ENCODE measurements around the gene CIAO3.

CIAO3 gene

DNA sequence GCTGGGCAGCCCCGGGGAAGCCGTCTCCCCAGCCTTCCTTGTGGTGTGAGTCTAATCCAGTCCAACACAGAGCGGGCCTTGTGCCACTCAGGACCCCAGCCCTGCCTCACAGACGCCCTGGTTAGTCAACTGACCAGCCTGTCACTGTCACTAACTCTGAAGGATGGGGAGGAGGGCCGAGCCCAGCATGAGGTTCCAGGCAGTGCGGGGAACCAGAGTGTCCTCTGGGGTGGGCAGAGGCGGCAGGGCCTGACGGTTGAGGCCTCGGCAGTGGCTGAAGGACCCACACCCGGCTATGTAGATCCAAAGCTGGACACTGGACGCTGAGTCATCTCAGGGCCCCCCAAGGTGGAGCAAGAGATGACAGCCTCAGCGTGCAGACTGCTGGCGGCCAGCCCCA, 38.8 kb upstream of the CIAO3 start:
- DNase-seq (ENCODE audit: low spot score): no peak
- H4K8ac ChIP-seq (ENCODE audit: low read depth, low read length): no peak overlapping the region
- no peak overlapping the region for H3K27ac ChIP-seq (replicated peaks; ENCODE audit: low read length)
- no peak overlapping the region for H3K14ac ChIP-seq (ENCODE audit: low read length)
- H2BK12ac ChIP-seq (ENCODE audit: low read length): no peak overlapping the region
- no peak overlapping the region for H2BK120ac ChIP-seq (ENCODE audit: low read depth, low read length)
- peak overlapping the region; percentile 89 for H2AK5ac ChIP-seq (ENCODE audit: low read depth, low read length)
- peak overlapping the region; percentile 84 for H2BK15ac ChIP-seq (ENCODE audit: low read length)
- peaks cover 0 to 1% of the 10 kb centered on the region in 2 donors for H3K9me3 ChIP-seq (replicated peaks in 1 of 2; ENCODE audit: control insufficient read depth in 2 of 2, insufficient read depth in 1 of 2, low read depth in 1 of 2, low read length in 2 of 2)
- H3K4me3 ChIP-seq (ENCODE audit: low read length in 2 of 2): no peak overlapping the region
- no peaks in the 10 kb centered on the region for H3K36me3 ChIP-seq (replicated peaks in 1 of 2; ENCODE audit: control insufficient read depth in 2 of 2, insufficient read depth in 2 of 2, low read length in 2 of 2)
- no peak overlapping the region for H4K91ac ChIP-seq (ENCODE audit: low read depth, low read length, poor library complexity)
- H3K4me1 ChIP-seq (ENCODE audit: control insufficient read depth in 2 of 2, insufficient read depth in 1 of 2, low read depth in 1 of 2, low read length in 2 of 2): peaks cover 0 to 3% of the 10 kb centered on the region in 2 donors
- H3K23ac ChIP-seq (ENCODE audit: low read depth, low read length, poor library complexity): no peak overlapping the region
- H3K18ac ChIP-seq (ENCODE audit: low read length): no peak overlapping the region
- peaks cover 2% of the 10 kb centered on the region for H3K79me1 ChIP-seq (ENCODE audit: low read depth, low read length)
- WGBS, 2 donors (ENCODE audit: extremely low coverage in 2 of 2, insufficient read length in 2 of 2, insufficient replicate concordance in 1 of 2): no CpG with 5 or more reads among the region's 13 CpGs
- H3K27me3 ChIP-seq (ENCODE audit: control insufficient read depth in 3 of 3, insufficient read depth in 3 of 3, low read depth in 1 of 3, low read length in 3 of 3): peaks cover 0 to 57% (median 3%) of the 10 kb centered on the region in 3 experiments
- no peak overlapping the region for H3K4ac ChIP-seq (ENCODE audit: low read length)
- peak overlapping the region; percentile 0 for H3K9ac ChIP-seq (ENCODE audit: low read depth, low read length, poor library complexity)
- no peak overlapping the region for H3K4me2 ChIP-seq (ENCODE audit: insufficient read depth, low read length, poor library complexity, severe bottlenecking)
- H2AFZ ChIP-seq (ENCODE audit: low read length): no peak overlapping the region
- no peak overlapping the region for H2BK5ac ChIP-seq (ENCODE audit: low read length)

GRCh38 chr16:778909-779527, 38.2 kb upstream of the CIAO3 start:
- H3K9ac ChIP-seq (ENCODE audit: low read depth, low read length, poor library complexity): peak overlapping the region; percentile 24
- no peak overlapping the region for H3K4me2 ChIP-seq (ENCODE audit: insufficient read depth, low read length, poor library complexity, severe bottlenecking)
- H3K79me1 ChIP-seq (ENCODE audit: low read depth, low read length): peaks cover 2% of the 10 kb centered on the region
- H3K4me3 ChIP-seq (ENCODE audit: low read length in 2 of 2): no peak overlapping the region
- no peak overlapping the region for H3K4ac ChIP-seq (ENCODE audit: low read length)
- WGBS, 2 donors (ENCODE audit: extremely low coverage in 2 of 2, insufficient read length in 2 of 2, insufficient replicate concordance in 1 of 2): 100% methylated on average over 1 to 2 of the region's 6 CpGs
- H3K9me3 ChIP-seq (replicated peaks in 1 of 2; ENCODE audit: control insufficient read depth in 2 of 2, insufficient read depth in 1 of 2, low read depth in 1 of 2, low read length in 2 of 2): peaks cover 0 to 1% of the 10 kb centered on the region in 2 donors
- peak overlapping the region; percentile 88 for H2AK5ac ChIP-seq (ENCODE audit: low read depth, low read length)
- peak overlapping the region; percentile 9 for H4K91ac ChIP-seq (ENCODE audit: low read depth, low read length, poor library complexity)
- H3K23ac ChIP-seq (ENCODE audit: low read depth, low read length, poor library complexity): no peak overlapping the region
- H2BK120ac ChIP-seq (ENCODE audit: low read depth, low read length): no peak overlapping the region
- no peak overlapping the region for H2AFZ ChIP-seq (ENCODE audit: low read length)
- peak overlapping the region; percentile 98 for H2BK15ac ChIP-seq (ENCODE audit: low read length)
- peaks cover 0 to 57% (median 3%) of the 10 kb centered on the region in 3 experiments for H3K27me3 ChIP-seq (ENCODE audit: control insufficient read depth in 3 of 3, insufficient read depth in 3 of 3, low read depth in 1 of 3, low read length in 3 of 3)
- peak overlapping the region; percentile 9 for H3K14ac ChIP-seq (ENCODE audit: low read length)
- no peaks in the 10 kb centered on the region for H3K36me3 ChIP-seq (replicated peaks in 1 of 2; ENCODE audit: control insufficient read depth in 2 of 2, insufficient read depth in 2 of 2, low read length in 2 of 2)
- peaks cover 0 to 3% of the 10 kb centered on the region in 2 donors for H3K4me1 ChIP-seq (ENCODE audit: control insufficient read depth in 2 of 2, insufficient read depth in 1 of 2, low read depth in 1 of 2, low read length in 2 of 2)
- DNase-seq (ENCODE audit: low spot score): no peak
- no peak overlapping the region for H3K27ac ChIP-seq (replicated peaks; ENCODE audit: low read length)
- H2BK12ac ChIP-seq (ENCODE audit: low read length): no peak overlapping the region
- no peak overlapping the region for H4K8ac ChIP-seq (ENCODE audit: low read depth, low read length)
- H2BK5ac ChIP-seq (ENCODE audit: low read length): no peak overlapping the region
- H3K18ac ChIP-seq (ENCODE audit: low read length): peak overlapping the region; percentile 15

- no peak overlapping the region for H4K8ac ChIP-seq (ENCODE audit: low read depth, low read length)
- no peak overlapping the region for H2BK5ac ChIP-seq (ENCODE audit: low read length)
- peaks cover 0 to 3% of the 10 kb centered on the region in 2 donors for H3K4me1 ChIP-seq (ENCODE audit: control insufficient read depth in 2 of 2, insufficient read depth in 1 of 2, low read depth in 1 of 2, low read length in 2 of 2)
- peak overlapping the region; percentile 73 for H3K23ac ChIP-seq (ENCODE audit: low read depth, low read length, poor library complexity)
- peak overlapping the region; percentile 90 for H2BK12ac ChIP-seq (ENCODE audit: low read length)
- no peak overlapping the region for H2BK120ac ChIP-seq (ENCODE audit: low read depth, low read length)
- peak overlapping the region; percentile 98 for H2BK15ac ChIP-seq (ENCODE audit: low read length)
- no peak overlapping the region for H2AFZ ChIP-seq (ENCODE audit: low read length)
- H4K91ac ChIP-seq (ENCODE audit: low read depth, low read length, poor library complexity): peak overlapping the region; percentile 9
- peaks cover 0 to 57% (median 3%) of the 10 kb centered on the region in 3 experiments for H3K27me3 ChIP-seq (ENCODE audit: control insufficient read depth in 3 of 3, insufficient read depth in 3 of 3, low read depth in 1 of 3, low read length in 3 of 3)
- H2AK5ac ChIP-seq (ENCODE audit: low read depth, low read length): peak overlapping the region; percentile 88
- H3K36me3 ChIP-seq (replicated peaks in 1 of 2; ENCODE audit: control insufficient read depth in 2 of 2, insufficient read depth in 2 of 2, low read length in 2 of 2): no peaks in the 10 kb centered on the region
- no peak overlapping the region for H3K4ac ChIP-seq (ENCODE audit: low read length)
- no peak for DNase-seq (ENCODE audit: low spot score)
- peaks cover 0 to 1% of the 10 kb centered on the region in 2 donors for H3K9me3 ChIP-seq (replicated peaks in 1 of 2; ENCODE audit: control insufficient read depth in 2 of 2, insufficient read depth in 1 of 2, low read depth in 1 of 2, low read length in 2 of 2)
- H3K18ac ChIP-seq (ENCODE audit: low read length): peak overlapping the region; percentile 15
- no peak overlapping the region for H3K4me2 ChIP-seq (ENCODE audit: insufficient read depth, low read length, poor library complexity, severe bottlenecking)
- H3K79me1 ChIP-seq (ENCODE audit: low read depth, low read length): peaks cover 2% of the 10 kb centered on the region
- H3K14ac ChIP-seq (ENCODE audit: low read length): peak overlapping the region; percentile 9
- H3K9ac ChIP-seq (ENCODE audit: low read depth, low read length, poor library complexity): peak overlapping the region; percentile 24
- no CpG with 5 or more reads among the region's 11 CpGs for WGBS, 2 donors (ENCODE audit: extremely low coverage in 2 of 2, insufficient read length in 2 of 2, insufficient replicate concordance in 1 of 2)
- H3K27ac ChIP-seq (replicated peaks; ENCODE audit: low read length): no peak overlapping the region
- no peak overlapping the region for H3K4me3 ChIP-seq (ENCODE audit: low read length in 2 of 2)
Observed at GRCh38 chr16:778447-778846, 37.6 kb upstream of the CIAO3 start.

DNA sequence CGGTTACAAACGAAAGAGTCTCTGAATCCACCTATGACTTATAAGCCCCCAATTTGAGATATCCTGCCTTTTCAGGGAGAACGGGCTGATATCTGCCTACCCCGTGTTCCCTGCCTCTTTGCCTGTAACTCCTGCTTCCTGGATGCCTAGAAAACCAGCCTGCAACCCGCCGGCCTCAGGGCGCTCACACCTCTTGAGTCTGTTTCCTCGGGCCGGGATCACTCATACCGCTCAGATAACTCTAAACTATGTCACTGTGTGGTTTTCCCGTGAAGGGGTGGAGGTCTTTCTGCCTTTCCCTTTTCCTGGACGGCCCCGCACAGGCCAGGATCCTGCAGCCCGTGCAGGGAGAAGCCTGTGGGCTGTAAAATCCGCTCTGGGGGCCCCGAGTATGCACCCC, 37.0 kb upstream of the CIAO3 start:
- no peak overlapping the region for H2BK120ac ChIP-seq (ENCODE audit: low read depth, low read length)
- peaks cover 0 to 3% of the 10 kb centered on the region in 2 donors for H3K4me1 ChIP-seq (ENCODE audit: control insufficient read depth in 2 of 2, insufficient read depth in 1 of 2, low read depth in 1 of 2, low read length in 2 of 2)
- no peak overlapping the region for H4K91ac ChIP-seq (ENCODE audit: low read depth, low read length, poor library complexity)
- peaks cover 0 to 1% of the 10 kb centered on the region in 2 donors for H3K9me3 ChIP-seq (replicated peaks in 1 of 2; ENCODE audit: control insufficient read depth in 2 of 2, insufficient read depth in 1 of 2, low read depth in 1 of 2, low read length in 2 of 2)
- no peak overlapping the region for H3K18ac ChIP-seq (ENCODE audit: low read length)
- H3K23ac ChIP-seq (ENCODE audit: low read depth, low read length, poor library complexity): no peak overlapping the region
- H3K27ac ChIP-seq (replicated peaks; ENCODE audit: low read length): no peak overlapping the region
- no peak overlapping the region for H2BK5ac ChIP-seq (ENCODE audit: low read length)
- no peak overlapping the region for H3K4me3 ChIP-seq (ENCODE audit: low read length in 2 of 2)
- H3K79me1 ChIP-seq (ENCODE audit: low read depth, low read length): peaks cover 2% of the 10 kb centered on the region
- no peak overlapping the region for H3K9ac ChIP-seq (ENCODE audit: low read depth, low read length, poor library complexity)
- H3K4ac ChIP-seq (ENCODE audit: low read length): no peak overlapping the region
- H3K4me2 ChIP-seq (ENCODE audit: insufficient read depth, low read length, poor library complexity, severe bottlenecking): no peak overlapping the region
- H4K8ac ChIP-seq (ENCODE audit: low read depth, low read length): no peak overlapping the region
- H2AK5ac ChIP-seq (ENCODE audit: low read depth, low read length): no peak overlapping the region
- no peak overlapping the region for H2BK12ac ChIP-seq (ENCODE audit: low read length)
- H3K27me3 ChIP-seq (ENCODE audit: control insufficient read depth in 3 of 3, insufficient read depth in 3 of 3, low read depth in 1 of 3, low read length in 3 of 3): peaks cover 0 to 57% (median 3%) of the 10 kb centered on the region in 3 experiments
- peak overlapping the region; percentile 98 for H2BK15ac ChIP-seq (ENCODE audit: low read length)
- H3K36me3 ChIP-seq (replicated peaks in 1 of 2; ENCODE audit: control insufficient read depth in 2 of 2, insufficient read depth in 2 of 2, low read length in 2 of 2): no peaks in the 10 kb centered on the region
- H3K14ac ChIP-seq (ENCODE audit: low read length): no peak overlapping the region
- H2AFZ ChIP-seq (ENCODE audit: low read length): peak overlapping the region; percentile 66
- WGBS, 2 donors (ENCODE audit: extremely low coverage in 2 of 2, insufficient read length in 2 of 2, insufficient replicate concordance in 1 of 2): no CpG with 5 or more reads among the region's 16 CpGs
- DNase-seq (ENCODE audit: low spot score): no peak
